ENCODE measurements around the gene DCD.
A peak's percentile ranks its signal among the peaks of the same experiment; 100 is the strongest.

Gene DCD

GRCh38 chr12:54627304-54627703 lies 20.9 kb downstream of the DCD start:
- Histone ChIP-seq H3K27ac (ENCODE audit: poor library complexity, severe bottlenecking) (no peak overlapping the region), H3K36me3 (ENCODE audit: low read depth) (no peaks in the 10 kb centered on the region), H3K27me3 (ENCODE audit: insufficient read depth, poor library complexity, severe bottlenecking) (peaks cover 8% of the 10 kb centered on the region), H3K4me1 (ENCODE audit: insufficient read depth, poor library complexity, severe bottlenecking) (no peaks in the 10 kb centered on the region), H3K4me3 (ENCODE audit: severe bottlenecking) (no peak overlapping the region), H3K9me3 (ENCODE audit: severe bottlenecking) (peaks cover 2% of the 10 kb centered on the region)
- ATAC-seq (ENCODE audit: low read depth) (no peak), DNase-seq (ENCODE audit: low spot score) (no peak)
- TF ChIP-seq CTCF (IDR thresholded peaks at IDR 0.05; ENCODE audit: poor library complexity, severe bottlenecking): no peak

GRCh38 chr12:54625598-54625997 lies 22.6 kb downstream of the DCD start:
- peaks cover 8% of the 10 kb centered on the region for H3K27me3 ChIP-seq (ENCODE audit: insufficient read depth, poor library complexity, severe bottlenecking)
- TF ChIP-seq CTCF (IDR thresholded peaks at IDR 0.05; ENCODE audit: poor library complexity, severe bottlenecking): no peak
- no peak overlapping the region for H3K4me3 ChIP-seq (ENCODE audit: severe bottlenecking)
- no peak overlapping the region for H3K27ac ChIP-seq (ENCODE audit: poor library complexity, severe bottlenecking)
- H3K9me3 ChIP-seq (ENCODE audit: severe bottlenecking): peaks cover 2% of the 10 kb centered on the region
- DNase-seq (ENCODE audit: low spot score) (no peak), ATAC-seq (ENCODE audit: low read depth) (no peak)
- no peaks in the 10 kb centered on the region for H3K4me1 ChIP-seq (ENCODE audit: insufficient read depth, poor library complexity, severe bottlenecking)
- no peaks in the 10 kb centered on the region for H3K36me3 ChIP-seq (ENCODE audit: low read depth)

GRCh38 chr12:54624315-54625279 lies 23.6 kb downstream of the DCD start:
- ATAC-seq (ENCODE audit: low read depth) (no peak), DNase-seq (ENCODE audit: low spot score) (no peak)
- no peaks in the 10 kb centered on the region for H3K4me1 ChIP-seq (ENCODE audit: insufficient read depth, poor library complexity, severe bottlenecking)
- H3K27ac ChIP-seq (ENCODE audit: poor library complexity, severe bottlenecking): no peak overlapping the region
- no peak overlapping the region for H3K4me3 ChIP-seq (ENCODE audit: severe bottlenecking)
- TF ChIP-seq CTCF (IDR thresholded peaks at IDR 0.05; ENCODE audit: poor library complexity, severe bottlenecking): no peak
- H3K9me3 ChIP-seq (ENCODE audit: severe bottlenecking): peaks cover 2% of the 10 kb centered on the region
- H3K36me3 ChIP-seq (ENCODE audit: low read depth): no peaks in the 10 kb centered on the region
- H3K27me3 ChIP-seq (ENCODE audit: insufficient read depth, poor library complexity, severe bottlenecking): peaks cover 8% of the 10 kb centered on the region

DNA sequence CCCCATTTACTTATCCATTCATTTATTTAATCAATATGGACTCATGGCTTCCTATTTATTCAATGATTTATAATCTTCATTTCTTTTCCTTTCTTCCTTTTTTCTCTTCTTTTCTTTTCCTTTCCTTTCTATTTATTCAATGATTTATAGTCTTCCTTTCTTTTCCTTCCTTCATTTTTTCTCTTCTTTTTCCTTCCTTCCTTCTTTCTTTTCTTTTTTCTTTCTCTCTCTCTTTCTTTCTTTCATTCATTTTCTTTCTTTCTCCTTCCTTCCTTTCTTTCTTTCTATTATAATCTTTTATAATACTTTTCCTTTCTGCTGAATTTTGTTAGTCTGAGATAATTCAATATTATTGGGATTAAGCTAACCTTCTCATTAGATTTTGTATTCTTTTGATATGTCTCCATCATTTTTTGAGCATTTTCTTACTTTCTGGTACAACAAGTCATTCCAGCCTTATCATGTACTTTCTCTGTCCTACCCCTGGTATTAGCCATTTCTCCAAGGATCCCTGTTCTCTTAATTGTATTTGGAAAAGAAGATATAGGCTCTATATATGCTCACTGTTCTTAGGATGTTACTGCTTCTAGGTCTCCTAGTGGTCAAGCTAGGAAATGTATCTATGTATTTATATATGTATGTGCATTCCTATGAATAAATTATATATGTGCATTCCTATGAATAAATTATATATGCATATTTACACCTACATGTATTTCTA lies 25.5 kb downstream of the DCD start:
- peaks cover 15% of the 10 kb centered on the region for H3K27me3 ChIP-seq (ENCODE audit: insufficient read depth, poor library complexity, severe bottlenecking)
- peak; percentile 64; the same call in 2 of the 3 replicates for ATAC-seq (ENCODE audit: low read depth)
- DNase-seq (ENCODE audit: low spot score): no peak

More for the DNA sequence above, 25.5 kb downstream of the DCD start:
- no peaks in the 10 kb centered on the region for H3K9me3 ChIP-seq (ENCODE audit: severe bottlenecking)
- H3K4me1 ChIP-seq (ENCODE audit: insufficient read depth, poor library complexity, severe bottlenecking): no peaks in the 10 kb centered on the region
- H3K4me3 ChIP-seq (ENCODE audit: severe bottlenecking): no peak overlapping the region
- H3K27ac ChIP-seq (ENCODE audit: poor library complexity, severe bottlenecking): no peak overlapping the region
- no peaks in the 10 kb centered on the region for H3K36me3 ChIP-seq (ENCODE audit: low read depth)
- peak; percentile 45 for TF ChIP-seq CTCF (IDR thresholded peaks at IDR 0.05; ENCODE audit: poor library complexity, severe bottlenecking)

All from RWPE2 (cell line).